Liver (tissue), 3 donors: ENCODE data around the gene LRPPRC.

Source experiments
- CTCF ChIP-seq: fragments of 150-350 bp; IDR thresholded peaks from 2 replicates; pipeline ENCODE4 v1.5.1; 2017; ENCODE audit warnings: improper control_type of control experiment, low read depth, low read length; ENCODE audit not compliant: missing input control
- FOXA1 ChIP-seq: IDR thresholded peaks from 2 replicates; pipeline ENCODE4 v1.6.1; 2016; ENCODE audit warnings: antibody characterized with exemption
- JUND ChIP-seq, 2 donors: IDR thresholded peaks; 2 replicates each; pipeline ENCODE4 v1.6.1; 2016; ENCODE audit warnings: antibody characterized with exemption in 2 of 2
- RAD21 ChIP-seq, 2 donors: IDR thresholded peaks; 2 replicates each; pipeline ENCODE4 v1.6.1; 2016; ENCODE audit warnings: antibody characterized with exemption in 2 of 2, mild to moderate bottlenecking in 2 of 2
- SP1 ChIP-seq: IDR thresholded peaks from 2 replicates; pipeline ENCODE4 v1.6.1; 2018; ENCODE audit warnings: antibody characterized with exemption, mild to moderate bottlenecking
- YY1 ChIP-seq: IDR thresholded peaks from 2 replicates; pipeline ENCODE4 v1.6.1; 2016; ENCODE audit warnings: antibody characterized with exemption, mild to moderate bottlenecking
- TF ChIP-seq, protein P1 (sequence below): IDR thresholded peaks from 2 replicates; pipeline ENCODE4 v1.6.1; 2016; ENCODE audit warnings: antibody characterized with exemption, mild to moderate bottlenecking
- TF ChIP-seq, protein P2 (sequence below): IDR thresholded peaks from 2 replicates; pipeline ENCODE4 v1.6.1; 2016; ENCODE audit warnings: antibody characterized with exemption
- donor health status: healthy.
- donor health status: healthy.

DNA sequence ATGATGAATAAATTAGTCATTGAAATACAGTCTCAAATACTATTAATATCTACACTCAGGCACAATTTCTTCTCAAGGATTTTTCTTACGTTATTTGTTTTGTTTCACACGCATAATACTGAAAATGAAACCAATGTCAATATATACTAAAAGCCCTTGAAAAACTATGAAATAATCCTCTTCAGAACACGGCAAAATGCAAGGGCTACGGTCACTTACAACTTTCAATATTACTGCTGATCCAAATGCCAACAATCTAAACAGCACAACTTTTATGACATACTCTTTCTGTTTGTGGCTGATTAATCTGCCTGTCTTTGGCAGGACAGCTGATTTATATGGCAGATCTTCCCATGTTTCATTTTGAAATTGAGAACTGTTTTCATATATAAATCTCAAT is 68.3 kb downstream of the LRPPRC start:
- TF ChIP-seq FOXA1, result no peak
- TF ChIP-seq SP1, result no peak
- TF ChIP-seq CTCF, result no peak
- TF ChIP-seq, protein P1, sequence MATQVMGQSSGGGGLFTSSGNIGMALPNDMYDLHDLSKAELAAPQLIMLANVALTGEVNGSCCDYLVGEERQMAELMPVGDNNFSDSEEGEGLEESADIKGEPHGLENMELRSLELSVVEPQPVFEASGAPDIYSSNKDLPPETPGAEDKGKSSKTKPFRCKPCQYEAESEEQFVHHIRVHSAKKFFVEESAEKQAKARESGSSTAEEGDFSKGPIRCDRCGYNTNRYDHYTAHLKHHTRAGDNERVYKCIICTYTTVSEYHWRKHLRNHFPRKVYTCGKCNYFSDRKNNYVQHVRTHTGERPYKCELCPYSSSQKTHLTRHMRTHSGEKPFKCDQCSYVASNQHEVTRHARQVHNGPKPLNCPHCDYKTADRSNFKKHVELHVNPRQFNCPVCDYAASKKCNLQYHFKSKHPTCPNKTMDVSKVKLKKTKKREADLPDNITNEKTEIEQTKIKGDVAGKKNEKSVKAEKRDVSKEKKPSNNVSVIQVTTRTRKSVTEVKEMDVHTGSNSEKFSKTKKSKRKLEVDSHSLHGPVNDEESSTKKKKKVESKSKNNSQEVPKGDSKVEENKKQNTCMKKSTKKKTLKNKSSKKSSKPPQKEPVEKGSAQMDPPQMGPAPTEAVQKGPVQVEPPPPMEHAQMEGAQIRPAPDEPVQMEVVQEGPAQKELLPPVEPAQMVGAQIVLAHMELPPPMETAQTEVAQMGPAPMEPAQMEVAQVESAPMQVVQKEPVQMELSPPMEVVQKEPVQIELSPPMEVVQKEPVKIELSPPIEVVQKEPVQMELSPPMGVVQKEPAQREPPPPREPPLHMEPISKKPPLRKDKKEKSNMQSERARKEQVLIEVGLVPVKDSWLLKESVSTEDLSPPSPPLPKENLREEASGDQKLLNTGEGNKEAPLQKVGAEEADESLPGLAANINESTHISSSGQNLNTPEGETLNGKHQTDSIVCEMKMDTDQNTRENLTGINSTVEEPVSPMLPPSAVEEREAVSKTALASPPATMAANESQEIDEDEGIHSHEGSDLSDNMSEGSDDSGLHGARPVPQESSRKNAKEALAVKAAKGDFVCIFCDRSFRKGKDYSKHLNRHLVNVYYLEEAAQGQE, result no peak
- no peak for TF ChIP-seq RAD21 (IDR thresholded peaks at IDR 0.05)
- TF ChIP-seq, protein P2, sequence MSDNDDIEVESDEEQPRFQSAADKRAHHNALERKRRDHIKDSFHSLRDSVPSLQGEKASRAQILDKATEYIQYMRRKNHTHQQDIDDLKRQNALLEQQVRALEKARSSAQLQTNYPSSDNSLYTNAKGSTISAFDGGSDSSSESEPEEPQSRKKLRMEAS, result no peak
- TF ChIP-seq JUND (IDR thresholded peaks at IDR 0.05), result no peak
- no peak for TF ChIP-seq YY1
